ENCODE measurements around the gene HOMER2.
A peak's percentile ranks its signal among the peaks of the same experiment; 100 is the strongest.

The HOMER2 gene

GRCh38 chr15:82854554-82854953 lies 98.0 kb downstream of the HOMER2 start:
- no peak overlapping the region for H3K4me3 ChIP-seq (ENCODE audit: low read length)
- no peak for TF ChIP-seq CTCF (conservative IDR thresholded peaks at IDR 0.05; ENCODE audit: low read length)
- no peak for DNase-seq (ENCODE audit: low read depth)

- TF ChIP-seq CTCF (conservative IDR thresholded peaks at IDR 0.05; ENCODE audit: low read length), result no peak
- DNase-seq (ENCODE audit: low read depth), result no peak
- no peak overlapping the region for H3K4me3 ChIP-seq (ENCODE audit: low read length)
Observed at GRCh38 chr15:82852941-82853561, 99.5 kb downstream of the HOMER2 start.

GRCh38 chr15:82851981-82852511 lies 100.5 kb downstream of the HOMER2 start:
- no peak overlapping the region for H3K4me3 ChIP-seq (ENCODE audit: low read length)
- DNase-seq (ENCODE audit: low read depth), result peak; percentile 65
- no peak for TF ChIP-seq CTCF (conservative IDR thresholded peaks at IDR 0.05; ENCODE audit: low read length)

GRCh38 chr15:82851306-82851850 lies 101.1 kb downstream of the HOMER2 start:
- H3K4me3 ChIP-seq (ENCODE audit: low read length), result no peak overlapping the region
- DNase-seq (ENCODE audit: low read depth), result no peak
- no peak for TF ChIP-seq CTCF (conservative IDR thresholded peaks at IDR 0.05; ENCODE audit: low read length)

GRCh38 chr15:82850731-82851130 lies 101.8 kb downstream of the HOMER2 start:
- no peak overlapping the region for H3K4me3 ChIP-seq (ENCODE audit: low read length)
- DNase-seq (ENCODE audit: low read depth), result no peak
- TF ChIP-seq CTCF (conservative IDR thresholded peaks at IDR 0.05; ENCODE audit: low read length), result no peak

- peak; percentile 90 for TF ChIP-seq CTCF (conservative IDR thresholded peaks at IDR 0.05; ENCODE audit: low read length)
Observed at GRCh38 chr15:82849556-82850512, 102.7 kb downstream of the HOMER2 start.

More at GRCh38 chr15:82849556-82850512, 102.7 kb downstream of the HOMER2 start:
- H3K4me3 ChIP-seq (ENCODE audit: low read length), result no peak overlapping the region
- DNase-seq (ENCODE audit: low read depth), result peak; percentile 89

All from AG10803 (cell line).